Central memory CD8-positive, alpha-beta T cell (primary cell): ENCODE measurements around the gene CNKSR3.

Experiments
- ATAC-seq: fragments of 150-1000 bp; cut with Tn5 transposase; replicated peaks from 2 replicates; pipeline ENCODE4 v1.10.0; 2022; ENCODE audit warnings: mild to moderate bottlenecking, moderate FRiP score, moderate number of reproducible peaks; ENCODE audit not compliant: poor library complexity, severe bottlenecking; ENCODE audit errors: extremely low read depth
- DNase-seq, 2 donors: peaks; one replicate each; pipeline ENCODE4 v3.0.0; 2021; ENCODE audit warnings: low spot score in 2 of 2
- H3K27ac Mint-ChIP-seq: one replicate; pipeline ENCODE4 v1.8.0; 2022; ENCODE audit warnings: low read depth, mild to moderate bottlenecking, moderate library complexity, mixed read lengths
- H3K27me3 Mint-ChIP-seq: one replicate; pipeline ENCODE4 v1.8.0; 2022; ENCODE audit warnings: mixed read lengths
- H3K36me3 Mint-ChIP-seq: one replicate; pipeline ENCODE4 v1.8.0; 2022; ENCODE audit warnings: mild to moderate bottlenecking, moderate library complexity, mixed read lengths; ENCODE audit not compliant: insufficient read depth
- H3K4me1 Mint-ChIP-seq: one replicate; pipeline ENCODE4 v1.8.0; 2022; ENCODE audit warnings: mixed read lengths
- H3K4me3 Mint-ChIP-seq: one replicate; pipeline ENCODE4 v1.8.0; 2022; ENCODE audit warnings: mild to moderate bottlenecking, moderate library complexity, mixed read lengths
- H3K9me3 Mint-ChIP-seq: one replicate; pipeline ENCODE4 v1.8.0; 2022; ENCODE audit warnings: mixed read lengths

The CNKSR3 gene

DNA sequence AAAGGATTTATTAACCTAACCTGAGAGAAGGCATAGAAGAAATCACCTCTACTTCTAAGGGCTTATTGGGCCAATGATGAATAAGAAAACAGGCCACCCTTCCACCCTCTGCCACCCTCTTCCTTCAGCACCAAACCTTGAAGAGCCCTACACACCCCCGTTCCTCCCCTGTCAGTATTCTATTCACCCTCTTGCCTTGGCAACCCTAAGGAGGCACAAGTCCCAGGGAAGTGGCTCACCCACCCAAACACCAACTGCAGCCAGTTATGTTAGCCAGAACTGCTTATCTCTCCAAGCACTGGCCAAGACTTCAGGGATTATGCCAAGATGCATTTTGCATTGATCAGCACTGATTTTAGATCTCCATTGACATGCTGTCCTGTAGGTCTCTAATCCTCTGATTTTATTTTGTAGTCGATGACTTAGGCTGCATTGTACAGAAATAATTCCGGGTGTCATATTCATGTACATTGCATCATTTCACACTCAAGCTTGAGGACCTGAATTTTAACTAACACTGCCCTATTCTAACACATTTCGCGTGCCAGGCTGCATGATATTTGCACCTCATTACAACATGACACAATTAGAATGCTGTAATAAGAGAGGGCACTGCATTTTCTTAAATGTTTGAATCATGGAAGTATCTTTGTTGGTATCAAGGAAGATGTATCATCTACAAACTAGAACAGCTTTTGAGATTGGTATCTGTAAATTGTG, 15.7 kb downstream of the CNKSR3 start:
- no peaks in the 10 kb centered on the region for H3K9me3 Mint-ChIP-seq
- H3K4me1 Mint-ChIP-seq = no peaks in the 10 kb centered on the region
- H3K27me3 Mint-ChIP-seq = peaks cover 20% of the 10 kb centered on the region
- H3K4me3 Mint-ChIP-seq = no peak overlapping the region
- ATAC-seq (no peak), DNase-seq (no peak)
- no peaks in the 10 kb centered on the region for H3K36me3 Mint-ChIP-seq
- no peak overlapping the region for H3K27ac Mint-ChIP-seq

- no peak overlapping the region for H3K27ac Mint-ChIP-seq
- H3K4me3 Mint-ChIP-seq = no peak overlapping the region
- H3K4me1 Mint-ChIP-seq = no peaks in the 10 kb centered on the region
- no peak for ATAC-seq
- no peaks in the 10 kb centered on the region for H3K9me3 Mint-ChIP-seq
- DNase-seq = no peak
- H3K27me3 Mint-ChIP-seq = peaks cover 22% of the 10 kb centered on the region
- no peaks in the 10 kb centered on the region for H3K36me3 Mint-ChIP-seq
These were observed 18.7 kb downstream of the CNKSR3 start for GRCh38 chr6:154491567-154492470.

DNA sequence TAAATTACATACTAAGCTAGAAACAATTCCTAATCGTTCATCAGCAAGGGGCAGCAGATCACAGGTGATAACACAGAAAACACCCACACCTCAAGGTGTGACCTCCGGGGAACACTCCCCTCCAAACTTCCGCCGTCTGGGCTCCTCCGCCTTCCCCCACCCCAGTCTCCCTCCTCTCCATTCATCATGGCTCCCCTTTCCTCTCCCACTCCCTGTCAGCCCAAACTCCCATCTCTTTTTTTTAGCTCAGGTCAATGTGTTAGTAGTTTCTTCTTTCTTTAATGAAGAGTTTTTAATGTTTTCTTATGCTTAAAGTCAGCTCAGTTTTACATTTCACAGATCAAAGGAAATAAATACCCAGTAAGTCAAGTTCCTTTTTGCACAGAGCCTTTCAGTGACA, 20.7 kb downstream of the CNKSR3 start:
- Mint-ChIP-seq H3K9me3 (no peaks in the 10 kb centered on the region), H3K27me3 (peaks cover 11% of the 10 kb centered on the region), H3K36me3 (no peaks in the 10 kb centered on the region), H3K4me3 (no peak overlapping the region), H3K4me1 (no peaks in the 10 kb centered on the region), H3K27ac (no peak overlapping the region)
- ATAC-seq (no peak), DNase-seq (no peak)

DNA sequence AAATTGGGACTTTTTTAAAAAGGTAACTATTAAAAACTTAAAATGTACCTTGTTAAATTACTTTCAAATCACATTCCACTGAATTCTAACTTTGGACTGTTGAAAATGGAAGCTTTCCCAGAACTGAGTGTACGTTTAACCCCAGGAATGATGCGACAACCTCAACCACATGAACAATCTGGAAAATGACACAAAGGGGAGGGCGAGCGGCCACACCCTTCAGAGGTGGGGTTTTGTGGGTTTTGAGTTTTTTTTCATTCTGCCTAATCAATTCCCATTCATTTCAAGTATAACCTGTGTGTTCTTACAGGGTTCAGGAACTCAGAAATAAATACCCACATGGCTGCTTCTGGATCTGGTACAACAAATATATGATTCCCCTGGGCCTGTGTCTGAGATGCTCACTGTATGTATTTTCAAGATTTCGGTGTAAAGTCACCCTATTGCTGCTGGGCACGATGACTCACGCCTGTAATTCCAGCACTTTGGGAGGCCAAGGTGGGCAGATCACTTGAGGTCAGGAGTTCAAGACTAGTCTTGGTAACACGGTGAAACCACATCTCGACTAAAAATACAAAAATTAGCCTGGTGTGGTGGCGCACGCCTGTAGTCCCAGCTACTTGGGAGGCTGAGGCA, 21.6 kb downstream of the CNKSR3 start:
- Mint-ChIP-seq H3K4me1 (no peaks in the 10 kb centered on the region), H3K27me3 (peaks cover 11% of the 10 kb centered on the region), H3K27ac (no peak overlapping the region), H3K4me3 (no peak overlapping the region), H3K36me3 (no peaks in the 10 kb centered on the region), H3K9me3 (no peaks in the 10 kb centered on the region)
- ATAC-seq (no peak), DNase-seq (no peak)

GRCh38 chr6:154488248-154488593, 22.3 kb downstream of the CNKSR3 start:
- no peaks in the 10 kb centered on the region for H3K36me3 Mint-ChIP-seq
- DNase-seq = no peak
- no peak for ATAC-seq

DNA sequence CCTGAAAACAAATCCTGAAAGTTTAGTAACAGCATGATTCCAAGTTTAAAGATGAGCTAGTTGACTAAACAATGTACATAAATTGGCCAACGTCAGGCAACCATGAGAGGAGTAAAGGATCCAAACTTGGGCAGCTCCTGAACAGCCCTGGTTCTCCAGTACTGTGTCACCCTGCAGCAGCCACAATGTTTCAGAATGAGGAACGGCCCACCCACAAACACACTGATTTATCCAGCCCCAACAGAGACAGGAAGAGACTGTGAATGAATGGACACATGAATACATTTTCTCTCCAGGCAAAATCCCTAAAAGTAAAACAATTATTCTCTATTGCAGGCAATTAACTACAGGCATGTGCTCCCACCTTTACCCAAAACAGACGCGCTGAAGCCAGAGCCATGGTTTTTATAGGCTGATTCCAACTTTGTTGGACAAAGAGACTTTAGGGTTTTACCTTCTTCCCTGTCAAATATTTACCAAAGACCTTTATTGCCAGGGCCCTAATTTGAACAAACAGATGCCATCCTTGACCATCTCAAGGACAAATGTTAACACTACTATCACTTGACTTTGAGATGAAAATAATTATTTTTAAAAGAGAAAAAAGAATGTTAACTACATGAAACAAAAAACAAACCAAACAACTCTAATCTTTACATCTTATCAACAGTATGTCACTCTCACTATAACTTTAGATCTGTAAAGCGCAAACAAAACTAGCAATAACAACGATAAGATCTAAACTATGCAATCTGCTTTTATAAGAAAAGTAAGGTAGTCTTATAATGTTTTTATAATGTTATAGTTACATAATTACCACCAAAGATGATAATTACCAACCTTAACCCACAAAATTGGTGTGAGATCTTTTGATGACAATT, 22.9 kb downstream of the CNKSR3 start:
- Mint-ChIP-seq H3K4me3 (no peak overlapping the region), H3K27ac (no peak overlapping the region), H3K4me1 (no peaks in the 10 kb centered on the region), H3K27me3 (peaks cover 11% of the 10 kb centered on the region), H3K9me3 (no peaks in the 10 kb centered on the region), H3K36me3 (no peaks in the 10 kb centered on the region)
- DNase-seq = no peak
- ATAC-seq = no peak

More at GRCh38 chr6:154488248-154488593, 22.3 kb downstream of the CNKSR3 start:
- Mint-ChIP-seq H3K9me3 (no peaks in the 10 kb centered on the region), H3K27me3 (peaks cover 11% of the 10 kb centered on the region), H3K4me1 (no peaks in the 10 kb centered on the region), H3K4me3 (no peak overlapping the region), H3K27ac (no peak overlapping the region)

DNA sequence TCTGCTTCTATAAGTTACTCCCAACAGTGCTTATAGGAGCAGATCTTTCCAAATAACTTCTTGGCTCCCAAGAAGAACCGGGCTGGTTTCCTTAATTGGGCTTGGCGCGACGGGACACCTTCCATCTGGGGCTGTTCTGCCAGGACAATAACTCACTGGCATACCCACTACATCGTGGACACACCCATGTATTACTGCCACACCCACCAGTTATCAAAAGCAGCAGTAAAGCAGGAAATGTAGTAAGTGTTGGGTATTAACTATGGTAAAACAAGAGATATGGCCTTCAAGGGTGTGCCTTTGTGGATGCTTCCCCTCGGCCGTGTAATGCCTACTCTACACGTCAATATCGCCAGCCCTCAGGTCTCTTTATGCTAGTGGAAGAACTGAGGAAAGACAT, 24.7 kb downstream of the CNKSR3 start:
- ATAC-seq (no peak), DNase-seq (no peak)
- H3K36me3 Mint-ChIP-seq = no peaks in the 10 kb centered on the region
- no peak overlapping the region for H3K27ac Mint-ChIP-seq
- peaks cover 11% of the 10 kb centered on the region for H3K27me3 Mint-ChIP-seq
- no peaks in the 10 kb centered on the region for H3K9me3 Mint-ChIP-seq
- no peaks in the 10 kb centered on the region for H3K4me1 Mint-ChIP-seq
- no peak overlapping the region for H3K4me3 Mint-ChIP-seq

DNA sequence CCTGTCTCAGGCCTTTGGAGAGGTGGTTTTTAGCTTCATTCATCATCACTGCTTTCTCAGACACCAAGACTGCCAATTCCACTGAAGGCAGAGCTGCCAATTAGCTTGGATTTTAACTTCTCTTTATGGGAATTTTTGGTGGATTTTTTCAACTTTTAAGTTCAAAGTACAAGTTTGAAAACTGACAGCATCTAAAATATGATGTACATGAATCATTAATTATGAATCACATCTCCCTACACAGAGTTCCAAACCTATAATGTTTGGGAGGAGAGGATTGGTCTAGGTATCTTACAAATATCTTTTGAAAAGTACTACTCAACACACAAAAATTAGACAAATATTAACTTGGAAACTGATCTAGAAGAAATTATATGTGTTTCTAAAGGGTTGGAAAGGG, 25.5 kb downstream of the CNKSR3 start:
- DNase-seq (no peak), ATAC-seq (no peak)
- H3K36me3 Mint-ChIP-seq = no peaks in the 10 kb centered on the region
- no peaks in the 10 kb centered on the region for H3K4me1 Mint-ChIP-seq
- peaks cover 11% of the 10 kb centered on the region for H3K27me3 Mint-ChIP-seq
- no peak overlapping the region for H3K4me3 Mint-ChIP-seq
- no peaks in the 10 kb centered on the region for H3K9me3 Mint-ChIP-seq
- H3K27ac Mint-ChIP-seq = no peak overlapping the region

DNA sequence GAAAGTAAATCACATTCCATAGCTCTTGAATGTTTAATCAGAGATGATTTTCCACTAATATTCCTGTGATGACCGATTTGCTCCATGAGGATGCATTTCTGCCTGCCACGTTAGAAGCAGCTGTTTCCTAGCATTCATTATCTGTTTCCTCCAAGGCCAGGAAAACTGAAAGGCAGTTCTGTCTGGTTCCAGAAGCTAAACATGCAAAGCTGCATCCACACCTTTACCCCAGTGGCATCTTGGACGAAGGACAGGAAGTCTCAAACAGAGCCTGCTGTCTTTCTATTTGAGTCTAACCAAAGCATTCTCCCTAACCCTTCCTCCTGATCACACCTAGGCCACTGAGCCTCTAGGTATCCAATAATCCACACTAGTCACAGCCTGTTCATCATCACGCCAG, 27.6 kb downstream of the CNKSR3 start:
- H3K27ac Mint-ChIP-seq = no peak overlapping the region
- H3K4me1 Mint-ChIP-seq = no peaks in the 10 kb centered on the region
- peaks cover 20% of the 10 kb centered on the region for H3K27me3 Mint-ChIP-seq
- no peak overlapping the region for H3K4me3 Mint-ChIP-seq
- no peaks in the 10 kb centered on the region for H3K9me3 Mint-ChIP-seq
- ATAC-seq (no peak), DNase-seq (no peak)
- H3K36me3 Mint-ChIP-seq = no peaks in the 10 kb centered on the region

- no peak overlapping the region for H3K27ac Mint-ChIP-seq
These were observed 28.9 kb downstream of the CNKSR3 start for GRCh38 chr6:154481521-154482013.

GRCh38 chr6:154479771-154480639, 30.5 kb downstream of the CNKSR3 start:
- no peaks in the 10 kb centered on the region for H3K9me3 Mint-ChIP-seq
- H3K4me3 Mint-ChIP-seq = no peak overlapping the region
- peaks cover 11% of the 10 kb centered on the region for H3K27me3 Mint-ChIP-seq
- no peak overlapping the region for H3K27ac Mint-ChIP-seq
- H3K36me3 Mint-ChIP-seq = no peaks in the 10 kb centered on the region
- no peak for DNase-seq
- ATAC-seq = no peak
- H3K4me1 Mint-ChIP-seq = no peaks in the 10 kb centered on the region

More at GRCh38 chr6:154481521-154482013, 28.9 kb downstream of the CNKSR3 start:
- peaks cover 11% of the 10 kb centered on the region for H3K27me3 Mint-ChIP-seq
- H3K4me3 Mint-ChIP-seq = no peak overlapping the region
- H3K9me3 Mint-ChIP-seq = no peaks in the 10 kb centered on the region
- ATAC-seq = no peak
- no peak for DNase-seq
- no peaks in the 10 kb centered on the region for H3K36me3 Mint-ChIP-seq
- H3K4me1 Mint-ChIP-seq = no peaks in the 10 kb centered on the region
